ENCODE data around the gene SMAD1. TPM values are rescaled to one million over a fixed set of nuclear protein-coding genes. Genes with fewer than 3 reads are reported as not detected.

SMAD1 gene
- polyA plus RNA-seq, 1 of the 3 experiments (the other 2 are of a cell fraction) = 46.0 TPM

GRCh38 chr4:145496292-145496691 lies 14.6 kb downstream of the SMAD1 start (continued):
- TF ChIP-seq USF2 (IDR thresholded peaks at IDR 0.05; ENCODE audit: borderline replicate concordance, low read depth, low read length) (no peak), ZBTB33 (IDR thresholded peaks at IDR 0.05; ENCODE audit: borderline replicate concordance, low read depth) (no peak), RCOR1 (IDR thresholded peaks at IDR 0.05; ENCODE audit: low read length) (no peak)

- Histone ChIP-seq H3K4me2 (no peak overlapping the region), H3K4me1 (ENCODE audit: control insufficient read depth in 1 of 2, insufficient read depth in 2 of 2, low read depth in 1 of 2, low read length in 1 of 2) (no peaks in the 10 kb centered on the region; a peak in 2 of 4 replicates), H3K9me3 (no peaks in the 10 kb centered on the region), H3K9me2 (no peaks in the 10 kb centered on the region), H3K9ac (no peak overlapping the region), H3K36me3 (replicated peaks in 1 of 2; ENCODE audit: control insufficient read depth in 1 of 2, insufficient read depth in 2 of 2, low read length in 1 of 2) (no peaks in the 10 kb centered on the region), H4K20me1 (ENCODE audit: insufficient read depth) (peaks cover 10% of the 10 kb centered on the region), H2AFZ (ENCODE audit: low read depth) (no peak overlapping the region), H3K4me3 (ENCODE audit: low read depth in 2 of 2, low read length in 1 of 2) (no peak overlapping the region), H3K27me3 (ENCODE audit: insufficient read depth) (no peaks in the 10 kb centered on the region), H3K27ac (ENCODE audit: low read depth in 2 of 2, low read length in 1 of 2) (no peak overlapping the region), H3K79me2 (ENCODE audit: insufficient read depth) (peaks cover 65% of the 10 kb centered on the region), H3F3A (replicated peaks; ENCODE audit: insufficient read depth) (no peaks in the 10 kb centered on the region)
- ChIA-PET POLR2A (no interaction called here), CTCF (interaction anchor here (1.0 kb wide), 1 partner anchor 14 kb away, joined by 3 read pairs; no protein-coding TSS in a partner anchor)
- TF ChIP-seq RCOR1 (IDR thresholded peaks at IDR 0.05; ENCODE audit: low read length) = no peak
- TF ChIP-seq FOXM1 (IDR thresholded peaks at IDR 0.05; ENCODE audit: low read depth) = no peak
- TF ChIP-seq IRF3 (IDR thresholded peaks at IDR 0.05; ENCODE audit: low read depth, low read length) = no peak
- no peak for TF ChIP-seq RXRA (IDR thresholded peaks at IDR 0.05; ENCODE audit: borderline replicate concordance, low read depth)
- no peak for TF ChIP-seq SMC3 (IDR thresholded peaks at IDR 0.05; ENCODE audit: low read depth, low read length)
- TF ChIP-seq GABPA (IDR thresholded peaks at IDR 0.05; ENCODE audit: low read depth) = no peak
- TF ChIP-seq TCF12 (IDR thresholded peaks at IDR 0.05) = no peak
- no peak for TF ChIP-seq TEAD4 (IDR thresholded peaks at IDR 0.05; ENCODE audit: borderline replicate concordance, insufficient read depth)
- TF ChIP-seq CHD2 (IDR thresholded peaks at IDR 0.05; ENCODE audit: low read length, partially characterized antibody) = no peak
- TF ChIP-seq MEF2A (IDR thresholded peaks at IDR 0.05; ENCODE audit: borderline replicate concordance, low read depth) = no peak
- TF ChIP-seq USF1 (IDR thresholded peaks at IDR 0.05; ENCODE audit: borderline replicate concordance, low read depth) = no peak
- TF ChIP-seq REST (IDR thresholded peaks at IDR 0.05; ENCODE audit: low read depth, low read length) = no peak
- no peak for TF ChIP-seq EP300 (IDR thresholded peaks at IDR 0.05; ENCODE audit: borderline replicate concordance in 1 of 2, low read depth in 1 of 2, low read length in 1 of 2)
- no peak for TF ChIP-seq CTCF (IDR thresholded peaks at IDR 0.05)
- no peak for DNase-seq
- WGBS (ENCODE audit: low lambda C conversion rate) = 93% methylated on average over 9 of the region's 9 CpGs
These were observed 15.8 kb downstream of the SMAD1 start for GRCh38 chr4:145497199-145498149.

Measured in SK-N-SH (cell line).